Measurements from ENCODE around the gene TP53BP1. TPM values are rescaled to one million over a fixed set of nuclear protein-coding genes. Genes with fewer than 3 reads are reported as not detected.

The TP53BP1 gene
- total RNA-seq, 4 donors from 2014 or later: 17.6 to 49.4 (median 29.0) TPM

DNA sequence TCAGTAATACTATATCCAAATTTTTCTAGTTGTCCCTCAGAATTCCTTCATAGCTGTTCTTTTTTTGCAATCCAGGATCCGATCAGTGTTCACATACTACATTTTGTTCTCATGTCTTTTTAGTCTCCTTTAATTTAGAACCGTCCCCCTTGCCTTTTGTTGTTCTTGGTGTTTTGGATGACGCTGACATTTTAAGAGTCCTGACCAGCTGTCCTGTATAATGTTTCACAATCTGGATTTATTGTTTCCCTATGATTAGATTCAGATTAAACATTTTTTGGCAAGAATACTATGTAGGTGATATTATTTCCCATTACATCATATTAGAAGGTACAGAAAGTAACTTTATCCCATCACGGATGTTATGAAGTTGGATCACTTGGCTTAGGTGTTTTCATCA is 110.6 kb downstream of the TP53BP1 start:
- Histone ChIP-seq H3K4me3 (no peak overlapping the region), H3K4me1 (no peaks in the 10 kb centered on the region), H3K9me3 (no peaks in the 10 kb centered on the region), H3K27me3 (no peaks in the 10 kb centered on the region), H3K27ac (no peak overlapping the region), H3K36me3 (peaks cover 67% of the 10 kb centered on the region)
- no peak for TF ChIP-seq EP300 (IDR thresholded peaks at IDR 0.05)
- TF ChIP-seq, protein P1, sequence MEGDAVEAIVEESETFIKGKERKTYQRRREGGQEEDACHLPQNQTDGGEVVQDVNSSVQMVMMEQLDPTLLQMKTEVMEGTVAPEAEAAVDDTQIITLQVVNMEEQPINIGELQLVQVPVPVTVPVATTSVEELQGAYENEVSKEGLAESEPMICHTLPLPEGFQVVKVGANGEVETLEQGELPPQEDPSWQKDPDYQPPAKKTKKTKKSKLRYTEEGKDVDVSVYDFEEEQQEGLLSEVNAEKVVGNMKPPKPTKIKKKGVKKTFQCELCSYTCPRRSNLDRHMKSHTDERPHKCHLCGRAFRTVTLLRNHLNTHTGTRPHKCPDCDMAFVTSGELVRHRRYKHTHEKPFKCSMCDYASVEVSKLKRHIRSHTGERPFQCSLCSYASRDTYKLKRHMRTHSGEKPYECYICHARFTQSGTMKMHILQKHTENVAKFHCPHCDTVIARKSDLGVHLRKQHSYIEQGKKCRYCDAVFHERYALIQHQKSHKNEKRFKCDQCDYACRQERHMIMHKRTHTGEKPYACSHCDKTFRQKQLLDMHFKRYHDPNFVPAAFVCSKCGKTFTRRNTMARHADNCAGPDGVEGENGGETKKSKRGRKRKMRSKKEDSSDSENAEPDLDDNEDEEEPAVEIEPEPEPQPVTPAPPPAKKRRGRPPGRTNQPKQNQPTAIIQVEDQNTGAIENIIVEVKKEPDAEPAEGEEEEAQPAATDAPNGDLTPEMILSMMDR (IDR thresholded peaks at IDR 0.05): no peak
- DNase-seq (ENCODE audit: low spot score in 2 of 2): no peak
- WGBS: 94% methylated on average over 4 of the region's 4 CpGs

DNA sequence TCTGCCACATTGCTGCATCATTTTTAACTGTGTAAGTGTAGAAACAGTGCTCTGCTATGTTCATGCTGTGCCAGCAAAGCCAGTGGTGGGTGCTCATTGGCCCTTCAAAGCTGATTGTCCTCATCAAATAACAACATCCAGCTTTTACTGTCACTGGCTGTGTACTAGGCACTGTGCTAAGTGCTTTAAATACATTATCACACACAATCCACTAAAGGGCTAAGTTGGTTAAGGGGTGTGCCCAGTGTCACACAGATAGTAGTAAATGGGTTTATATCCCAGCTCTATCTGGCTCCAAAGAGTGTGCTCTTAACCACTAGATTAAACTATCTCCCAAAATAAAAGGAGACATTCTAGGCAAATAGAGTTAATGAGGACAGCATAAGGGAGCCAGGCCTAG is 114.4 kb downstream of the TP53BP1 start:
- Histone ChIP-seq H3K36me3 (peaks cover 34% of the 10 kb centered on the region), H3K27me3 (no peaks in the 10 kb centered on the region), H3K4me3 (no peak overlapping the region), H3K9me3 (no peaks in the 10 kb centered on the region), H3K27ac (no peak overlapping the region), H3K4me1 (no peaks in the 10 kb centered on the region)
- TF ChIP-seq, protein P1 (IDR thresholded peaks at IDR 0.05): no peak
- no peak for TF ChIP-seq EP300 (IDR thresholded peaks at IDR 0.05)
- TF ChIP-seq POLR2AphosphoS5 (IDR thresholded peaks at IDR 0.05): no peak
- TF ChIP-seq POLR2A (IDR thresholded peaks at IDR 0.05): no peak
- no peak for DNase-seq (ENCODE audit: low spot score in 2 of 2)

DNA sequence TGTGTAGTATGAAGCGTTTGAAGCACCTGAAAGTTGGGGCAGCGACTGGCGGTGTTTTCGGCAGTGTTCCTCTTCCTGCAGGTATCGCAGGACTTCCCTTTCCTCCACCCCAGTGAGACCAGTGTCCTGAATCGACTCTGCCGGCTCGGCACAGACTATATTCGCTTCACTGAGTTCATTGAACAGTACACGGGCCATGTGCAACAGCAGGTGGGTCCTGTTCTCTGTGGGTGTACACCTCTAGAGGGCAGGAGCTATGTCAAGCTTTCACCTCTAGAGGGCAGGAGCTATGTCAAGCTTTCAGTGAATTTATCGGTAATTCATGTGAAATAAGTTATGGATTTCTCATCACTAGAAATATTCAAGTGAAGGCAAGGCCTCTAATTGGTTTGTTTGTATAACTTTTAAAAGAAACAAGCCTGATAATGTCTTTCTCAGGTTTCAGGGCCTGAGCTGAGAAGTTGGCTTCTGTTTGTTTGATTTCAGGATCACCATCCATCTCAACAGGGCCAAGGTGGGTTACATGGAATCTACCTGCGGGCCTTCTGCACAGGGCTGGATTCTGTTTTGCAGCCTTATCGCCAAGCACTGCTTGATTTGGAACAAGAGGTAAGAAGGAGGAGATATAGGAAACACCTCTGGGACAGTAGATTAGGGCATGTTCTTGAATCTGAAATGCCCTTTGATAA is 116.8 kb downstream of the TP53BP1 start:
- no peak for DNase-seq (ENCODE audit: low spot score in 2 of 2)
- Histone ChIP-seq H3K9me3 (no peaks in the 10 kb centered on the region), H3K4me3 (no peak overlapping the region), H3K4me1 (peaks cover 17% of the 10 kb centered on the region), H3K36me3 (peaks cover 13% of the 10 kb centered on the region), H3K27me3 (no peaks in the 10 kb centered on the region), H3K27ac (no peak overlapping the region)
- TF ChIP-seq EP300 (IDR thresholded peaks at IDR 0.05): no peak
- no peak for TF ChIP-seq POLR2A (IDR thresholded peaks at IDR 0.05)
- no peak for TF ChIP-seq POLR2AphosphoS5 (IDR thresholded peaks at IDR 0.05)
- TF ChIP-seq, protein P1 (IDR thresholded peaks at IDR 0.05): peak in 1 of 2 donors; percentile 51
- WGBS: 88% methylated on average over 13 of the region's 13 CpGs

DNA sequence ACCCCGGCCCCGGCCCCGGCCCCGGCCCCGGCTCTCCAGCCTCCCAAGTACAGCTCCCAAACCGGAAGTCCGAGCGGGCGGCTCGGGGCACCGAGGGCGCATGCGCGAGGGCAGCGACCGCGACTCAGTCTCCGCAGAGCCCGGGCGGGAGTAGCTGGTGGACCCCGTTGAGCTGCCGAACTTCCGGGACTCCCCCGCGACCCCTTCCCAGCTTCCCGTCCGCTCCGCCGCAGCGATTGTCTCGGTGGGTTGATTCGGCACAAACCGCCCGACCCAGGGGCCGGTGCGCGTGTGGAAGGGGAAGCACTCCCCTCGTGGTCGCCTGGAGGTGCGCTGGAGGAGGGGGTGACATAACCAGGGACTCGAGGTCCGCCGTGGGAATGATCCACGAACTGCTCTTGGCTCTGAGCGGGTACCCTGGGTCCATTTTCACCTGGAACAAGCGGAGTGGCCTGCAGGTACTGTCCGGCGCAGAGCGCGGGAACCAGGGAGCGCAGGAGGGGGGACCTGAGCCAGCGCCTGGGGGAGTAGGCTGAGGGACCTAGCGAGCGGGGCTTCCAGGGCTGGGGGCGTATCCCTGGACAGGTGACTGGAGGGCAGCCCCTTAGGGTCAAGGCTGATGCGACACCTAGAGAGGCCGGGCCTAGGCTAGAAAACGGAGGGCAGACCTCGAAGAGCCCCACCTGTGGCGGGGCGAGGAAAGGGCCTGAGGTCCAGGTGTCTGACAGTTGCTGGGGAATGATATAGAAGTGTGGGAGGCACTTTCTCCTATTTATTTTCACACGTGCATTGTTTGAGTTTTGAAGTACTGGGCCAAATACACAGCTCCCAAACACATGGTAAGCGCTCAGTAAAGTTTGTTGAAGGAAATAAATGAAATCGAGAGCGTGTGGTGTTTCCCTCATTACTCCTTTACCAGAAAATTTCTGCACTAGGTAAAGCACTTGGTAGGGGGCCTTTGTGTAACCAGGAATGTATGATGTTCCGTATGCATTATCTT is 121.7 kb downstream of the TP53BP1 start, which contains the start of the genes TUBGCP4 and ZSCAN29:
TSS of gene TUBGCP4 (plus strand) at position 127 of the 1,000 bp plus-strand sequence. CDS start at position 381, 254 bp downstream.
TSS of gene ZSCAN29 (minus strand) at position 69 of the 1,000 bp plus-strand sequence. CDS start 1,130 bp downstream, outside the sequence.
- Histone ChIP-seq H3K9me3 (no peaks in the 10 kb centered on the region), H3K4me3 (peak within 1 kb of the TSS; percentile 84), H3K36me3 (peaks cover 9% of the 10 kb centered on the region), H3K27ac (peak within 1 kb of the TSS; percentile 35), H3K27me3 (no peaks in the 10 kb centered on the region), H3K4me1 (peaks cover 38% of the 10 kb centered on the region)
- DNase-seq (ENCODE audit: low spot score in 2 of 2): peak; percentile 88 to 89
- 4% methylated on average over 29 of the region's 66 CpGs for WGBS
- TF ChIP-seq EP300 (IDR thresholded peaks at IDR 0.05): no peak
- TF ChIP-seq POLR2AphosphoS5 (IDR thresholded peaks at IDR 0.05): no peak
- no peak for TF ChIP-seq POLR2A (IDR thresholded peaks at IDR 0.05)
- TF ChIP-seq, protein P1 (IDR thresholded peaks at IDR 0.05): peak in 1 of 2 donors; percentile 19
